ENCODE measurements around the gene SLC6A17.

The SLC6A17 gene

GRCh38 chr1:110242062-110242461 lies 91.8 kb downstream of the SLC6A17 start:
- DNase-seq (ENCODE audit: low read depth): no peak

- DNase-seq (ENCODE audit: low read depth): no peak
Observed at GRCh38 chr1:110242731-110243130, 92.4 kb downstream of the SLC6A17 start.

- no peak for DNase-seq (ENCODE audit: low read depth)
Observed at GRCh38 chr1:110243146-110243545, 92.9 kb downstream of the SLC6A17 start.

GRCh38 chr1:110243574-110243973 lies 93.3 kb downstream of the SLC6A17 start:
- DNase-seq (ENCODE audit: low read depth): no peak

- peak; percentile 10 for DNase-seq (ENCODE audit: low read depth)
Observed at GRCh38 chr1:110245876-110246620, 95.8 kb downstream of the SLC6A17 start.

GRCh38 chr1:110248746-110249145 lies 98.5 kb downstream of the SLC6A17 start:
- DNase-seq (ENCODE audit: low read depth): no peak

GRCh38 chr1:110249256-110249655 lies 99.0 kb downstream of the SLC6A17 start:
- DNase-seq (ENCODE audit: low read depth): no peak

- DNase-seq (ENCODE audit: low read depth): no peak
Observed at GRCh38 chr1:110250008-110250407, 99.7 kb downstream of the SLC6A17 start.

- DNase-seq (ENCODE audit: low read depth): no peak
Observed at GRCh38 chr1:110250749-110251148, 100.5 kb downstream of the SLC6A17 start.
